Progenitor cell of endocrine pancreas (in vitro differentiated cells): Measurements from ENCODE around the gene C16orf74. TPM values are rescaled to one million over a fixed set of nuclear protein-coding genes. Genes with fewer than 3 reads are reported as not detected.

Experiments used
- DNase-seq: peaks from one replicate; pipeline ENCODE4 v3.0.0; 2021; ENCODE audit warnings: low spot score; ENCODE audit not compliant: unreplicated experiment
- H3K27ac Mint-ChIP-seq: 2 replicates; pipeline ENCODE4 v1.8.0; 2021; ENCODE audit warnings: mild to moderate bottlenecking, moderate library complexity, mixed read lengths
- H3K27me3 Mint-ChIP-seq: 2 replicates; pipeline ENCODE4 v1.8.0; 2021; ENCODE audit warnings: mixed read lengths
- H3K36me3 Mint-ChIP-seq: 2 replicates; pipeline ENCODE4 v1.8.0; 2022; ENCODE audit warnings: mixed read lengths; ENCODE audit not compliant: insufficient read depth
- H3K4me1 Mint-ChIP-seq: 2 replicates; pipeline ENCODE4 v1.8.0; 2021; ENCODE audit warnings: low read depth, mixed read lengths
- H3K4me3 Mint-ChIP-seq: 2 replicates; pipeline ENCODE4 v1.8.0; 2021; ENCODE audit warnings: low read depth, mild to moderate bottlenecking, moderate library complexity, mixed read lengths
- H3K9me3 Mint-ChIP-seq: 2 replicates; pipeline ENCODE4 v1.8.0; 2021; ENCODE audit warnings: low read depth, mixed read lengths
- total RNA-seq: library from RNA; stranded (reverse); gene quantifications from 2 replicates; pipeline ENCODE4 v1.2.1, GENCODE V29; 2021
- TF ChIP-seq, protein P1 (sequence below): fragments of 200-600 bp; sonication (generic); IDR thresholded peaks from one replicate; pipeline ENCODE4 v1.5.0; 2021; ENCODE audit warnings: antibody characterized with exemption, mild to moderate bottlenecking; ENCODE audit not compliant: unreplicated experiment

C16orf74 gene
- total RNA-seq, 1 donor from 2014 or later = 0.65 TPM

- Mint-ChIP-seq H3K36me3 (no peaks in the 10 kb centered on the region), H3K4me3 (no peak overlapping the region), H3K4me1 (no peaks in the 10 kb centered on the region), H3K27ac (no peak overlapping the region), H3K27me3 (peaks cover 22% of the 10 kb centered on the region), H3K9me3 (no peaks in the 10 kb centered on the region)
- TF ChIP-seq, protein P1, sequence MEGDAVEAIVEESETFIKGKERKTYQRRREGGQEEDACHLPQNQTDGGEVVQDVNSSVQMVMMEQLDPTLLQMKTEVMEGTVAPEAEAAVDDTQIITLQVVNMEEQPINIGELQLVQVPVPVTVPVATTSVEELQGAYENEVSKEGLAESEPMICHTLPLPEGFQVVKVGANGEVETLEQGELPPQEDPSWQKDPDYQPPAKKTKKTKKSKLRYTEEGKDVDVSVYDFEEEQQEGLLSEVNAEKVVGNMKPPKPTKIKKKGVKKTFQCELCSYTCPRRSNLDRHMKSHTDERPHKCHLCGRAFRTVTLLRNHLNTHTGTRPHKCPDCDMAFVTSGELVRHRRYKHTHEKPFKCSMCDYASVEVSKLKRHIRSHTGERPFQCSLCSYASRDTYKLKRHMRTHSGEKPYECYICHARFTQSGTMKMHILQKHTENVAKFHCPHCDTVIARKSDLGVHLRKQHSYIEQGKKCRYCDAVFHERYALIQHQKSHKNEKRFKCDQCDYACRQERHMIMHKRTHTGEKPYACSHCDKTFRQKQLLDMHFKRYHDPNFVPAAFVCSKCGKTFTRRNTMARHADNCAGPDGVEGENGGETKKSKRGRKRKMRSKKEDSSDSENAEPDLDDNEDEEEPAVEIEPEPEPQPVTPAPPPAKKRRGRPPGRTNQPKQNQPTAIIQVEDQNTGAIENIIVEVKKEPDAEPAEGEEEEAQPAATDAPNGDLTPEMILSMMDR = no peak
- no peak for DNase-seq
Observed at GRCh38 chr16:85719605-85720301, 31.1 kb downstream of the C16orf74 start.

DNA sequence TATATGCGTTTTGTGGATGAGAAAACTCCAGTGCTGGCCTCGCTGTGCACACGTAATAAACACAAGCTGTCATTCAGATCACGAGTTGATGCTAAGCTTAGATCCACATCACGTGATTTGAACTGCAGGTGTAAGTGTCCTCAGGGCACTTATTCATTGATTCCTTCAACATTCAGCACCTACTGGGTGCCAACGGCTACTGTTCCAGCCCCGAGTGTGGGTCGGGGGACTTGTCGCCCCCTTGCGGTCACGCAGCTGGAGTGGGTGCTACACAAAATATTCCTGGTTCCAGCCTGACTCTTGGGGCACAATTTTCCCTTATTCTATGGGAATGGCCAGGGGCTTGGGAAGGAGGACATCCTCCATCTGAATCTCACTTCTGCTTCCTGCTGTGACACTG, 32.2 kb downstream of the C16orf74 start:
- Mint-ChIP-seq H3K36me3 (no peaks in the 10 kb centered on the region), H3K9me3 (no peaks in the 10 kb centered on the region), H3K27me3 (peaks cover 17% of the 10 kb centered on the region), H3K4me1 (no peaks in the 10 kb centered on the region), H3K27ac (no peak overlapping the region), H3K4me3 (no peak overlapping the region)
- no peak for DNase-seq
- TF ChIP-seq, protein P1 = peak; percentile 55

- Mint-ChIP-seq H3K27ac (no peak overlapping the region), H3K9me3 (no peaks in the 10 kb centered on the region), H3K36me3 (no peaks in the 10 kb centered on the region), H3K27me3 (peaks cover 17% of the 10 kb centered on the region), H3K4me3 (no peak overlapping the region), H3K4me1 (peaks cover under 1% of the 10 kb centered on the region)
- TF ChIP-seq, protein P1 = no peak
- no peak for DNase-seq
Observed at GRCh38 chr16:85718153-85718477, 32.8 kb downstream of the C16orf74 start.

DNA sequence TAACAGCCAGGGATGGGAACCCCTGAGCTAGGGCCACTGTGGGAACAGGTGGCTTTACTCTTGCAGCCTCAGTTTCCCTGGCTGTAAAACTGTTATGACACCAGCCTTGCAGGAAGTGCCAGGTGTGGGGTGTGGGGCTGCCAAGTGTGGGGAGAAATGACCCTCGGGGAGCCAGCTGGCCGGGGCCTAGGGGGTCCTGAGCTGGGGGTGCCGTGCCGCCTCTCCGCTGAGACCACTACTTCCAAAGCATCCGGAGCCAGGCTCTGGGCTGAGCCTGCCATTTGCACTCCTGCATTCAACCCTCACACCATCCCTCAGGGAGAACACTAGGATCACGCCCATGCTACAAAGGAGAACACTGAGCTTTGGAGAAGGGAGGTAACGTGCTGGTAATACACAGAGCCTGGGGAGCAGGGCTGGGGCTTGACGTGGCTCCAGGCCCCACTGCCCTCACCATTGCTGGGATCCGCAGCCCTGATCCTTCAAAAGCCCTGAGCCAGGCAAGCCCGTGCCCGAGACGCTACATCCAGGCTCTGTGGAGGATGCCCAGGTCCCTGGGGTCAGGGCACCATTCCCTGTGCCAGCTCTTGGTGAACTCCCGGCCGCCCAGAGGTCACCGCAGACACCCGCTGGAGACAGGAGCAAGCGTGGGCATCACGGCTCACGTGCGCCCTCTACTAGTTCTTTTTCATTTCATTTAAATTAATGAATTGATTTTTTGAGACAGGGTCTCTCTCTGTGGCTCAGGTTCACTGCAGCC, 33.3 kb downstream of the C16orf74 start:
- DNase-seq = peak; percentile 54
- Mint-ChIP-seq H3K4me3 (no peak overlapping the region), H3K27ac (no peak overlapping the region), H3K36me3 (no peaks in the 10 kb centered on the region), H3K4me1 (peaks cover 5% of the 10 kb centered on the region), H3K27me3 (peaks cover 17% of the 10 kb centered on the region), H3K9me3 (no peaks in the 10 kb centered on the region)
- TF ChIP-seq, protein P1 = peak; percentile 80

DNA sequence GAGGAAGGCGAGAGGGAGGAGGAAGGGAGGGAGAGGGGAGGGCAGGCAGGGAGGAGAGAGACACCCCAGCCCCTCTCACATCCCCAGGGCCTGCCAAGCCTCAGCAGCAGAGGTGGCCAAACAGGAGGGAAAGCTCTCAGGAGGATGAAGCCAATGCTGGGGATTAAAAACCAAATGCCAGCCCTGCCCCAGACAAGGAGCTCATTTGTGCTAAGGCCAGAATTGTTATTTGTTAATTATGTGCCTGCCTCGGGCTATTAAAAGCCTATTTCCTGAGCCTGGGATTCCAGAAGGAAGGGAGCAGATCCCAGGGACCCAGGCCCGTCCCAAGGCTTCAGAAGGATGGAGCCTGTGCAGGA, 34.2 kb downstream of the C16orf74 start:
- Mint-ChIP-seq H3K27me3 (peaks cover 17% of the 10 kb centered on the region), H3K4me1 (peaks cover 5% of the 10 kb centered on the region), H3K36me3 (peaks cover 2% of the 10 kb centered on the region), H3K27ac (no peak overlapping the region), H3K4me3 (no peak overlapping the region), H3K9me3 (no peaks in the 10 kb centered on the region)
- TF ChIP-seq, protein P1 = no peak
- no peak for DNase-seq
